Colonic mucosa (tissue), 4 donors: ENCODE measurements around the gene SCNN1G. TPM values are rescaled to one million over a fixed set of nuclear protein-coding genes. Genes with fewer than 3 reads are reported as not detected.

Experiments
- DNase-seq: peaks from one replicate; pipeline ENCODE4 v3.0.0-alpha.2; 2020
- H3K27ac ChIP-seq: fragments of 200-600 bp; one replicate; pipeline ENCODE4 v1.8.0; 2021
- H3K27me3 ChIP-seq: fragments of 200-600 bp; one replicate; pipeline ENCODE4 v1.8.0; 2021
- H3K36me3 ChIP-seq: fragments of 200-600 bp; one replicate; pipeline ENCODE4 v1.8.0; 2021
- H3K4me1 ChIP-seq: fragments of 200-600 bp; one replicate; pipeline ENCODE4 v1.8.0; 2021; ENCODE audit warnings: mild to moderate bottlenecking
- H3K4me3 ChIP-seq: fragments of 200-600 bp; one replicate; pipeline ENCODE4 v1.8.0; 2021
- H3K9ac ChIP-seq, 2 donors: one replicate each; pipeline ENCODE4 v1.7.0; 2013; ENCODE audit warnings: control low read depth in 2 of 2, low read depth in 2 of 2, low read length in 2 of 2
- H3K9me3 ChIP-seq: fragments of 200-600 bp; one replicate; pipeline ENCODE4 v1.8.0; 2021
- CTCF ChIP-seq: fragments of 200-600 bp; IDR thresholded peaks from one replicate; pipeline ENCODE4 v1.8.0; 2022; ENCODE audit warnings: antibody characterized with exemption, mild to moderate bottlenecking
- intact Hi-C: fragments of 100-400 bp; cut with DNase I; formaldehyde crosslinking; loops from one replicate; pipeline ENCODE4 v1.14.1; 2022
- total RNA-seq, 2 donors: library from RNA; stranded (reverse); fragmentation: NEBNext Ultra II Directional in 1 of 2; extraction: Animal tissue kit (Norgen Biotek cat#: 25700) in 1 of 2; gene quantifications; one replicate each; pipeline ENCODE4 v1.2.1, GENCODE V29; 2021
- donor health status: healthy.
- donor health status: DM: no; HTN: no; CAD: no.
- donor health status: DM: no; HTN: no; CAD: no.

SCNN1G gene
- total RNA-seq, 2 donors from 2014 or later, result 2.0 to 3.4 TPM

- TF ChIP-seq CTCF, result no peak
- Histone ChIP-seq H3K36me3 (no peaks in the 10 kb centered on the region), H3K27ac (no peak overlapping the region), H3K4me1 (peaks cover 12% of the 10 kb centered on the region), H3K9me3 (no peaks in the 10 kb centered on the region), H3K4me3 (no peak overlapping the region), H3K27me3 (peaks cover 7% of the 10 kb centered on the region), H3K9ac (no peak overlapping the region)
- intact Hi-C loops, result no loop called here
- no peak for DNase-seq
Observed at GRCh38 chr16:23181506-23181905, 1.0 kb upstream of the SCNN1G start.

GRCh38 chr16:23182206-23182678 lies 303 bp upstream of the SCNN1G start:
- Histone ChIP-seq H3K4me3 (peak overlapping the region; percentile 63), H3K27ac (no peak overlapping the region), H3K9me3 (no peaks in the 10 kb centered on the region), H3K27me3 (peaks cover 7% of the 10 kb centered on the region), H3K36me3 (no peaks in the 10 kb centered on the region), H3K4me1 (peaks cover 12% of the 10 kb centered on the region), H3K9ac (no peak overlapping the region)
- DNase-seq, result peak; percentile 90
- intact Hi-C loops, result loop anchor here (1.0 kb wide), 1 partner anchor 252 kb away; no protein-coding TSS in a partner anchor
- peak; percentile 98 for TF ChIP-seq CTCF

- Histone ChIP-seq H3K4me1 (peaks cover 12% of the 10 kb centered on the region), H3K27ac (no peak overlapping the region), H3K9ac (no peak overlapping the region), H3K36me3 (no peaks in the 10 kb centered on the region), H3K4me3 (peak overlapping the region; percentile 63), H3K9me3 (no peaks in the 10 kb centered on the region), H3K27me3 (peaks cover 7% of the 10 kb centered on the region)
- TF ChIP-seq CTCF, result no peak
- intact Hi-C loops, result no loop called here
- DNase-seq, result no peak
Observed at GRCh38 chr16:23183543-23183862, 958 bp downstream of the SCNN1G start.

- no peak for TF ChIP-seq CTCF
- intact Hi-C loops, result no loop called here
- H3K27ac ChIP-seq, result no peak overlapping the region
- H3K36me3 ChIP-seq, result no peaks in the 10 kb centered on the region
- no peaks in the 10 kb centered on the region for H3K9me3 ChIP-seq
- H3K4me1 ChIP-seq, result peaks cover 12% of the 10 kb centered on the region
- DNase-seq, result no peak
- H3K9ac ChIP-seq, result no peak overlapping the region
- H3K4me3 ChIP-seq, result no peak overlapping the region
- H3K27me3 ChIP-seq, result peaks cover 7% of the 10 kb centered on the region
Observed at GRCh38 chr16:23185656-23186055, 3.1 kb downstream of the SCNN1G start.

- Histone ChIP-seq H3K27ac (no peak overlapping the region), H3K36me3 (no peaks in the 10 kb centered on the region), H3K27me3 (peaks cover 7% of the 10 kb centered on the region), H3K4me3 (no peak overlapping the region), H3K9me3 (no peaks in the 10 kb centered on the region), H3K4me1 (peaks cover 12% of the 10 kb centered on the region), H3K9ac (no peak overlapping the region)
- intact Hi-C loops, result no loop called here
- no peak for DNase-seq
- TF ChIP-seq CTCF, result no peak
Observed at GRCh38 chr16:23186171-23186570, 3.6 kb downstream of the SCNN1G start.

GRCh38 chr16:23187341-23187740 lies 4.8 kb downstream of the SCNN1G start:
- H3K27ac ChIP-seq, result no peak overlapping the region
- H3K9me3 ChIP-seq, result no peaks in the 10 kb centered on the region
- no peak for TF ChIP-seq CTCF
- peaks cover 10% of the 10 kb centered on the region for H3K4me1 ChIP-seq
- no peak overlapping the region for H3K4me3 ChIP-seq
- intact Hi-C loops, result no loop called here
- H3K36me3 ChIP-seq, result no peaks in the 10 kb centered on the region
- no peak for DNase-seq
- no peak overlapping the region for H3K9ac ChIP-seq
- H3K27me3 ChIP-seq, result peaks cover 7% of the 10 kb centered on the region
